Peyer's patch (tissue), 4 donors: Measurements from ENCODE around the gene UBE2S. TPM values are rescaled to one million over a fixed set of nuclear protein-coding genes. Genes with fewer than 3 reads are reported as not detected.
"Not testable (repeated sequence)": the region's sequence is repeated elsewhere in the genome, so short reads cannot be mapped to it uniquely, and the experiment has no call there.

Experiments
- DNase-seq, 3 donors: peaks; one replicate each; pipeline ENCODE4 v3.0.0-alpha.2; 2017 to 2019
- H3K27ac ChIP-seq, 4 donors: fragments of 200-600 bp; sonication (generic); one replicate each; pipeline ENCODE4 v1.5.1; 2016 to 2019
- H3K27me3 ChIP-seq, 2 donors: fragments of 200-600 bp; sonication (generic); one replicate each; pipeline ENCODE4 v1.5.1; 2019
- H3K36me3 ChIP-seq, 3 donors: fragments of 200-600 bp; sonication (generic); one replicate each; pipeline ENCODE4 v1.5.1; 2016 to 2019
- H3K4me1 ChIP-seq, 4 donors: fragments of 200-600 bp; sonication (generic); one replicate each; pipeline ENCODE4 v1.5.1; 2016 to 2019
- H3K4me3 ChIP-seq, 4 donors: fragments of 200-600 bp; sonication (generic); 1 replicate in 3 of 4; 2 replicates in 1 of 4; pipeline ENCODE4 v1.5.1; 2016 to 2019; ENCODE audit warnings: mild to moderate bottlenecking in 1 of 4
- H3K9me3 ChIP-seq, 4 donors: fragments of 200-600 bp; sonication (generic); one replicate each; pipeline ENCODE4 v1.5.1; 2016 to 2019; ENCODE audit warnings: mild to moderate bottlenecking in 1 of 4
- CTCF ChIP-seq, 6 experiments: fragments of 450-650 bp in 4 of 6; fragments of 200-600 bp in 2 of 6; sonication (generic) in 1 of 6; IDR thresholded peaks; one replicate each; pipeline ENCODE4 v1.5.1; 2017 to 2019; ENCODE audit warnings: antibody characterized with exemption in 6 of 6, mild to moderate bottlenecking in 3 of 6, moderate library complexity in 1 of 6
- POLR2A ChIP-seq, 2 donors: fragments of 450-650 bp; IDR thresholded peaks; one replicate each; pipeline ENCODE4 v1.5.1; 2017; ENCODE audit warnings: antibody characterized with exemption in 2 of 2, mild to moderate bottlenecking in 2 of 2, moderate library complexity in 2 of 2
- total RNA-seq, 4 donors: library from RNA; depleted of rRNA; stranded (reverse); fragments of >200 nt; gene quantifications; one replicate each; pipeline ENCODE4 v1.1.0, GENCODE V29; 2016

UBE2S gene
- total RNA-seq, 4 donors from 2014 or later = 5.2 to 9.1 (median 7.6) TPM

- Histone ChIP-seq H3K4me1 (no peaks in the 10 kb centered on the region), H3K9me3 (no peaks in the 10 kb centered on the region), H3K27me3 (no peaks in the 10 kb centered on the region), H3K27ac (no peak overlapping the region), H3K4me3 (no peak overlapping the region), H3K36me3 (no peaks in the 10 kb centered on the region)
- TF ChIP-seq POLR2A (IDR thresholded peaks at IDR 0.05) (no peak), CTCF (IDR thresholded peaks at IDR 0.05) (no peak)
- no peak for DNase-seq
Measured at GRCh38 chr19:55419624-55420236, 12.1 kb upstream of the UBE2S start.

- TF ChIP-seq POLR2A (IDR thresholded peaks at IDR 0.05) (no peak), CTCF (IDR thresholded peaks at IDR 0.05) (no peak)
- Histone ChIP-seq H3K4me1 (no peaks in the 10 kb centered on the region), H3K36me3 (no peaks in the 10 kb centered on the region), H3K4me3 (no peak overlapping the region), H3K9me3 (no peaks in the 10 kb centered on the region), H3K27ac (no peak overlapping the region), H3K27me3 (no peaks in the 10 kb centered on the region)
- DNase-seq = no peak
Measured at GRCh38 chr19:55419103-55419502, 11.5 kb upstream of the UBE2S start.

GRCh38 chr19:55418185-55418584 is 10.6 kb upstream of the UBE2S start:
- Histone ChIP-seq H3K9me3 (no peaks in the 10 kb centered on the region), H3K4me3 (no peak overlapping the region), H3K27ac (no peak overlapping the region), H3K4me1 (no peaks in the 10 kb centered on the region), H3K36me3 (no peaks in the 10 kb centered on the region), H3K27me3 (no peaks in the 10 kb centered on the region)
- DNase-seq = peak in 2 of 3 donors; percentile 40 to 81
- TF ChIP-seq CTCF (IDR thresholded peaks at IDR 0.05) (peak in 5 of 6 experiments; percentile 18 to 86 (median 81)), POLR2A (IDR thresholded peaks at IDR 0.05) (no peak)

DNA sequence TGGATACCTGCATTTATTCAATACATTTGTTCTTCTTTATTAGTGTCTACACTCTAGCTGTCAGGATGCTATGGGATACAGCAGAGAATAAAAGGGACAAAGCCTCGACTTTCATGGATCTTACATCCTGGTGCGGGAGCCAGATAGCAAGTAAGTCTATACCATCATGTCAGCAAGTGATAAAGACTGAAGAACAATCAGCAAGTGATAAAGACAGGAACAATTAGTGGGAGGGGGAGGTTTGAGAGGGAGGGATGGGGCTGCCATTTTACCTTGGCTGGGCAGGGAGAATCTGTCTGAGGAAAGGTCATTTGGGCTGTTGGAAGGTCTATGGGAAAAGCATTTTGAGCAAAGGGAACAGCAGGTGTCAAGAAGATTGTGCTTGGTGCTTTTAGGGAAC is 2.6 kb upstream of the UBE2S start:
- H3K9me3 ChIP-seq = no peaks in the 10 kb centered on the region
- no peak overlapping the region for H3K4me3 ChIP-seq
- DNase-seq = no peak
- H3K36me3 ChIP-seq = peaks cover 0 to 9% (median 0%) of the 10 kb centered on the region in 3 donors
- TF ChIP-seq POLR2A (IDR thresholded peaks at IDR 0.05) = no peak
- no peaks in the 10 kb centered on the region for H3K27me3 ChIP-seq
- H3K4me1 ChIP-seq = peaks cover 6 to 18% (median 9%) of the 10 kb centered on the region in 4 donors
- H3K27ac ChIP-seq = no peak overlapping the region

DNA sequence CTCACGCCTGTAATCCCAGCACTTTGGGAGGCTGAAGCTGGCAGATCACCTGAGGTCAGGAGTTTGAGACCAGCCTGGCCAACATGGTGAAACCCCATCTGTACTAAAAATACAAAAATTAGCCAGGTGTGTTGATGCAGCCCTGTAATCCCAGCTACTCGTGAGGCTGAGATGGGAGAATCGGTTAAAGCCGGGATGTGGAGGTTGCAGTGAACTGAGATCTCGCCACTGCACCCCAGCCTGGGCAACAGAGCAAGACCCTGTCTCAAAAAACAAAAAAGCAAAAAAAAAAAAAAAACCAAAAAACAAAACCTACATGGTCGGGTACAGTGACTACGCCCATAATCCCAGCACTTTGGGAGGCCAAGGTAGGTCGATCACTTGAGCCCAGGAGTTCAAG is 1.6 kb upstream of the UBE2S start:
- Histone ChIP-seq H3K36me3 (peaks cover 0 to 15% (median 0%) of the 10 kb centered on the region in 3 donors), H3K4me1 (peaks cover 6 to 18% (median 9%) of the 10 kb centered on the region in 4 donors)
- H3K27ac ChIP-seq, H3K27me3 ChIP-seq, DNase-seq, H3K4me3 ChIP-seq, H3K9me3 ChIP-seq: not testable (repeated sequence)

- Histone ChIP-seq H3K4me1 (peaks cover 6 to 18% (median 9%) of the 10 kb centered on the region in 4 donors), H3K27ac (peak overlapping the region; percentile 90 to 96 (median 95)), H3K36me3 (peaks cover 0 to 21% (median 0%) of the 10 kb centered on the region in 3 donors), H3K27me3 (no peaks in the 10 kb centered on the region), H3K9me3 (no peaks in the 10 kb centered on the region), H3K4me3 (peak overlapping the region; percentile 81 to 93 (median 90))
- TF ChIP-seq CTCF (IDR thresholded peaks at IDR 0.05) (no peak), POLR2A (IDR thresholded peaks at IDR 0.05) (no peak)
- DNase-seq = no peak
Measured at GRCh38 chr19:55408533-55408872, 915 bp upstream of the UBE2S start.
